Vagina (tissue), 2 donors: Measurements from ENCODE around the gene TST.

ENCODE experiments used
- CTCF ChIP-seq, 3 experiments: fragments of 450-650 bp in 2 of 3; fragments of 200-600 bp in 1 of 3; sonication (generic) in 1 of 3; IDR thresholded peaks; one replicate each; pipeline ENCODE4 v1.5.1; 2017 to 2019; ENCODE audit warnings: antibody characterized with exemption in 3 of 3, mild to moderate bottlenecking in 2 of 3, moderate library complexity in 2 of 3
- POLR2A ChIP-seq, 2 donors: fragments of 450-650 bp; IDR thresholded peaks; one replicate each; pipeline ENCODE4 v1.6.1; 2017; ENCODE audit warnings: antibody characterized with exemption in 2 of 2, mild to moderate bottlenecking in 2 of 2, moderate library complexity in 2 of 2
- POLR2AphosphoS5 ChIP-seq, 2 donors: sonication (generic); formaldehyde crosslinking; IDR thresholded peaks; one replicate each; pipeline ENCODE4 v1.9.0; 2017; ENCODE audit warnings: antibody characterized with exemption in 2 of 2, mild to moderate bottlenecking in 2 of 2, low read depth in 1 of 2; ENCODE audit not compliant: insufficient read depth in 1 of 2

- TF ChIP-seq CTCF (IDR thresholded peaks at IDR 0.05) = no peak
- no peak for TF ChIP-seq POLR2AphosphoS5 (IDR thresholded peaks at IDR 0.05; ENCODE audit: insufficient read depth in 1 of 2, low read depth in 1 of 2)
- no peak for TF ChIP-seq POLR2A (IDR thresholded peaks at IDR 0.05)
Observed at GRCh38 chr22:36979016-36979910, 40.0 kb downstream of the TST start.
